Calu3 (cell line): ENCODE measurements around the gene DNAH6. TPM values are rescaled to one million over a fixed set of nuclear protein-coding genes. Genes with fewer than 3 reads are reported as not detected.
"Not testable (repeated sequence)": the region's sequence is repeated elsewhere in the genome, so short reads cannot be mapped to it uniquely, and the experiment has no call there.

Experiments
- BruUV-seq: library from RNA; stranded (reverse); fragments of 400-500 nt; replicated peaks from 2 replicates; lab custom pipeline; 2021; lab: Mats Ljungman, UMichigan
- CTCF ChIA-PET: fragments of 300-600 bp; sonication (Branson Sonifier 250); formaldehyde crosslinking; loops from one replicate; lab custom pipeline; 2022; ENCODE audit warnings: antibody characterized with exemption; lab: Charles Lee
- DNase-seq: peaks from one replicate; pipeline ENCODE4 v3.0.0; 2022
- H3K27ac Mint-ChIP-seq: one replicate; pipeline ENCODE4 v1.8.0; 2022; ENCODE audit warnings: mixed read lengths; ENCODE audit not compliant: unreplicated experiment
- H3K27me3 Mint-ChIP-seq: one replicate; pipeline ENCODE4 v1.8.0; 2022; ENCODE audit warnings: mixed read lengths; ENCODE audit not compliant: unreplicated experiment
- H3K36me3 Mint-ChIP-seq: one replicate; pipeline ENCODE4 v1.8.0; 2022; ENCODE audit warnings: mild to moderate bottlenecking, moderate library complexity, mixed read lengths; ENCODE audit not compliant: insufficient read depth, unreplicated experiment
- H3K4me1 Mint-ChIP-seq: one replicate; pipeline ENCODE4 v1.8.0; 2022; ENCODE audit warnings: mild to moderate bottlenecking, low read depth, mixed read lengths; ENCODE audit not compliant: unreplicated experiment
- H3K4me3 Mint-ChIP-seq: one replicate; pipeline ENCODE4 v1.8.0; 2022; ENCODE audit warnings: mild to moderate bottlenecking, low read depth, moderate library complexity, mixed read lengths; ENCODE audit not compliant: unreplicated experiment
- H3K9me3 Mint-ChIP-seq: one replicate; pipeline ENCODE4 v1.8.0; 2022; ENCODE audit warnings: low read depth, mixed read lengths; ENCODE audit not compliant: unreplicated experiment
- CTCF ChIP-seq: fragments of 200-600 bp; IDR thresholded peaks from one replicate; pipeline ENCODE4 v1.8.0; 2022; ENCODE audit warnings: antibody characterized with exemption; ENCODE audit not compliant: unreplicated experiment
- intact Hi-C: fragments of 100-400 bp; cut with micrococcal nuclease; formaldehyde crosslinking; loops from one replicate; pipeline ENCODE4 v1.10.0; 2022; ENCODE audit not compliant: unreplicated experiment
- total RNA-seq: library from RNA; stranded (reverse); gene quantifications from 2 replicates; pipeline ENCODE4 v1.2.3, GENCODE V29; 2022

Gene DNAH6
- total RNA-seq, 1 experiment from 2014 or later, result 1.3 TPM

GRCh38 chr2:84498150-84498799, 18.0 kb upstream of the DNAH6 start:
- intact Hi-C loops, result loop anchor here (5.0 to 10.0 kb wide), 3 partner anchors 384 to 807 kb away; partner anchors contain the start of gene TRABD2A
- CTCF ChIA-PET, result no interaction called here

GRCh38 chr2:84511024-84511423, 5.3 kb upstream of the DNAH6 start:
- BruUV-seq, H3K4me1 Mint-ChIP-seq, intact Hi-C loops, DNase-seq, H3K4me3 Mint-ChIP-seq, H3K9me3 Mint-ChIP-seq, CTCF ChIA-PET, H3K27ac Mint-ChIP-seq, H3K36me3 Mint-ChIP-seq: not testable (repeated sequence)
- H3K27me3 Mint-ChIP-seq, result peaks cover 29% of the 10 kb centered on the region

More at GRCh38 chr2:84498150-84498799, 18.0 kb upstream of the DNAH6 start:
- Mint-ChIP-seq H3K27me3 (no peaks in the 10 kb centered on the region), H3K36me3 (no peaks in the 10 kb centered on the region), H3K27ac (no peak overlapping the region), H3K9me3 (no peaks in the 10 kb centered on the region), H3K4me3 (no peak overlapping the region), H3K4me1 (peaks cover 13% of the 10 kb centered on the region)
- DNase-seq, result no peak
- TF ChIP-seq CTCF, result no peak
- no TSS peak for BruUV-seq

- CTCF ChIA-PET, result interaction anchor here (0.7 to 1.5 kb wide), 3 partner anchors 11 to 30 kb away, joined by 3 to 4 read pairs (median 3); no protein-coding TSS in a partner anchor
- no TSS peak for BruUV-seq
- intact Hi-C loops, result loop anchor here (5.0 kb wide), 1 partner anchor 102 kb away; no protein-coding TSS in a partner anchor
- Mint-ChIP-seq H3K4me3 (peak overlapping the region; percentile 71), H3K4me1 (no peaks in the 10 kb centered on the region), H3K27ac (peak overlapping the region; percentile 75), H3K27me3 (no peaks in the 10 kb centered on the region), H3K9me3 (no peaks in the 10 kb centered on the region), H3K36me3 (peaks cover 6% of the 10 kb centered on the region)
- DNase-seq, result no peak
- TF ChIP-seq CTCF, result no peak
These were observed 510 bp upstream of the DNAH6 start for GRCh38 chr2:84515788-84516187.

- CTCF ChIA-PET, result no interaction called here
- H3K27me3 Mint-ChIP-seq, result no peaks in the 10 kb centered on the region
- TF ChIP-seq CTCF, result no peak
- no peak for DNase-seq
- peaks cover 2% of the 10 kb centered on the region for H3K4me1 Mint-ChIP-seq
- H3K9me3 Mint-ChIP-seq, result peaks cover 3% of the 10 kb centered on the region
- intact Hi-C loops, result loop anchor here (5.0 kb wide), 1 partner anchor 98 kb away; no protein-coding TSS in a partner anchor
- H3K36me3 Mint-ChIP-seq, result peaks cover 6% of the 10 kb centered on the region
- H3K27ac Mint-ChIP-seq, result no peak overlapping the region
- no peak overlapping the region for H3K4me3 Mint-ChIP-seq
- BruUV-seq, result no TSS peak
These were observed 3.1 kb downstream of the DNAH6 start for GRCh38 chr2:84519332-84519957.
